ENCODE data around the gene RASSF5.

The RASSF5 gene

GRCh38 chr1:206518206-206518605, 10.9 kb downstream of the RASSF5 start:
- no peak for DNase-seq

- no peak for DNase-seq
These were observed 11.4 kb downstream of the RASSF5 start for GRCh38 chr1:206518743-206519142.

- DNase-seq, result no peak
These were observed 13.8 kb downstream of the RASSF5 start for GRCh38 chr1:206521127-206521526.

GRCh38 chr1:206521694-206522402, 14.5 kb downstream of the RASSF5 start:
- no peak for DNase-seq

- DNase-seq, result no peak
These were observed 17.5 kb downstream of the RASSF5 start for GRCh38 chr1:206524739-206525364.

GRCh38 chr1:206526064-206526911, 19.0 kb downstream of the RASSF5 start:
- DNase-seq, result no peak

- no peak for DNase-seq
These were observed 22.1 kb downstream of the RASSF5 start for GRCh38 chr1:206529425-206529824.

GRCh38 chr1:206532368-206532767, 25.0 kb downstream of the RASSF5 start:
- DNase-seq, result no peak

GRCh38 chr1:206534552-206534951, 27.2 kb downstream of the RASSF5 start:
- no peak for DNase-seq

GRCh38 chr1:206535853-206536188, 28.5 kb downstream of the RASSF5 start:
- no peak for DNase-seq

GRCh38 chr1:206537141-206537540, 29.8 kb downstream of the RASSF5 start:
- no peak for DNase-seq

GRCh38 chr1:206538086-206538770, 30.9 kb downstream of the RASSF5 start:
- DNase-seq, result no peak

- DNase-seq, result no peak
These were observed 31.7 kb downstream of the RASSF5 start for GRCh38 chr1:206538901-206539640.

GRCh38 chr1:206540044-206540780, 32.9 kb downstream of the RASSF5 start:
- no peak for DNase-seq

- DNase-seq, result no peak
These were observed 34.0 kb downstream of the RASSF5 start for GRCh38 chr1:206541236-206541833.

- peak; percentile 47 for DNase-seq
These were observed 37.4 kb downstream of the RASSF5 start for GRCh38 chr1:206544562-206545257.

- no peak for DNase-seq
These were observed 38.0 kb downstream of the RASSF5 start for GRCh38 chr1:206545351-206545750.

- DNase-seq, result peak; percentile 9
These were observed 39.8 kb downstream of the RASSF5 start for GRCh38 chr1:206547104-206547503.

GRCh38 chr1:206550446-206550845, 43.1 kb downstream of the RASSF5 start:
- peak; percentile 86 for DNase-seq

GRCh38 chr1:206551296-206551985, 44.1 kb downstream of the RASSF5 start:
- no peak for DNase-seq
